H7 (cell line): ENCODE data around the gene ADISSP. TPM values are rescaled to one million over a fixed set of nuclear protein-coding genes. Genes with fewer than 3 reads are reported as not detected.
A peak's percentile ranks its signal among the peaks of the same experiment; 100 is the strongest.

Source experiments
- DNase-seq: peaks from one replicate; pipeline ENCODE4 v3.0.0; 2012
- H3K27me3 ChIP-seq: 2 replicates; pipeline ENCODE4 v1.6.0; 2011; ENCODE audit warnings: mild to moderate bottlenecking, low read length; ENCODE audit not compliant: control insufficient read depth, insufficient read depth
- H3K36me3 ChIP-seq: replicated peaks from 2 replicates; pipeline ENCODE4 v1.5.1; 2011; ENCODE audit warnings: low read length; ENCODE audit not compliant: control insufficient read depth, insufficient read depth
- H3K4me3 ChIP-seq: 2 replicates; pipeline ENCODE4 v1.5.1; 2011; ENCODE audit warnings: low read depth, mild to moderate bottlenecking, control low read depth, low read length, moderate library complexity; ENCODE audit not compliant: insufficient read depth
- total RNA-seq: library from RNA; depleted of rRNA; stranded (reverse); fragments of >200 nt; shearing (Covaris generic); gene quantifications from 2 replicates; pipeline ENCODE4 v1.2.3, GENCODE V29; 2014

Gene ADISSP
- total RNA-seq, 1 experiment from 2014 or later, result 107 TPM

DNA sequence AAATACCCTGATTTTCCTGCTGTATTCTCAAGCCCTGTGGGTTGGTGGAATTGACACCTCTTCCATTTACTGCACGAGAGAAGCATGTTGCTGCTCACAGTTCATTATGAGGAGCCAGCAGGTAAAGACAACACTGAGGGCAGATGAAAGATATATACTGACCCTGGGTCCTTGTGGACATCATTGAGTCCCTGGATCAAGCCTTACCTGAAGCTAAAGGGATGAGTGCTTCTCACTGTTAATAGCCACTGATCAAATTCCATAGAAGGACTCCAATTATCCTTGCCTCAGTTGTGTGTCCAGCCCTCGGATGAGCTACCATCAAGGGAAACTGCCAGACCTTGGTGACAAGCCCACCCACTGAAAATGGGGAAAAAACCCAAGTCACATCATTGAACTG is 47.5 kb downstream of the ADISSP start:
- no peaks in the 10 kb centered on the region for H3K36me3 ChIP-seq
- no peak overlapping the region for H3K4me3 ChIP-seq
- no peak for DNase-seq
- H3K27me3 ChIP-seq, result no peaks in the 10 kb centered on the region

GRCh38 chr20:3719046-3719445 is 48.5 kb downstream of the ADISSP start:
- Histone ChIP-seq H3K27me3 (no peaks in the 10 kb centered on the region), H3K4me3 (no peak overlapping the region), H3K36me3 (no peaks in the 10 kb centered on the region)
- no peak for DNase-seq

DNA sequence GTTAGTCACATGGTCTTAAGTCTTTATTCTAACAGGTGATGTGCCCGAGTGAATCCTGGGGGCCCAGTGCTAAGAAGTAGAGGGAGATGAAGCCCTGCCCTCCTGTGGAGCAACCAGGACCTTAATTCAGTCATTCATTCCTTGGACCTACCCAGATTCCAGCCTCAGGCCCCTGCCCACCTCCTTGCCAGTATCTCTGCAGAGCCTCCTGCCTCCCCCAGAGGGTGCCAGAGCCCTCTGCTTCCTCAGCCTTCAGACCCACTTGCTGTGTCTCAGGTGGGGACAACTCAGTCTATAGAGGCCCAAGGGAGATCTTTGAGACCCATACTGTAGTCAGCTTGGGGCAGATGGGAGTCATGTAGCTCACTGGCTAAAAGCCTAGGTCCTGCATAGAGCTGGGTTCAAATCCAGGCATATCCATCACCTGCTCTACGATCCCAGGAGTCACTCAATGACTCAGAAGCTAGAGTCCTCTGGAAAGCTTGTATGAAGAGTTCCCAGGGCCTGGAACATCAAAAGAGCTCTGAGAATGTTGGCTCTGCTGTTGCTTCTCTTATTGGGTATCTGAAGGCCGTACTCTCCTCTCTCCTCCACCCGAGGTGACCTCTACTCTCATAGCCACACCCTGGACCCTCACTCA is 51.2 kb downstream of the ADISSP start:
- peak; percentile 89 for DNase-seq
- Histone ChIP-seq H3K4me3 (no peak overlapping the region), H3K27me3 (no peaks in the 10 kb centered on the region), H3K36me3 (no peaks in the 10 kb centered on the region)

GRCh38 chr20:3714092-3714491 is 53.5 kb downstream of the ADISSP start:
- Histone ChIP-seq H3K27me3 (no peaks in the 10 kb centered on the region), H3K36me3 (no peaks in the 10 kb centered on the region), H3K4me3 (no peak overlapping the region)
- DNase-seq, result peak; percentile 16

- peak; percentile 44 for DNase-seq
- H3K36me3 ChIP-seq, result no peaks in the 10 kb centered on the region
These were observed 55.2 kb downstream of the ADISSP start, which contains the start of gene SIGLEC1 for GRCh38 chr20:3712279-3712873. Gene SIGLEC1, minus strand, starts transcription at chr20:3712600. Its CDS starts 5,472 bp downstream, at chr20:3707128.

GRCh38 chr20:3711484-3711941 is 56.0 kb downstream of the ADISSP start:
- no peaks in the 10 kb centered on the region for H3K36me3 ChIP-seq
- peak; percentile 17 for DNase-seq
- H3K27me3 ChIP-seq, result no peaks in the 10 kb centered on the region
- no peak overlapping the region for H3K4me3 ChIP-seq

More at GRCh38 chr20:3712279-3712873, 55.2 kb downstream of the ADISSP start, which contains the start of gene SIGLEC1:
- H3K27me3 ChIP-seq, result no peaks in the 10 kb centered on the region
- H3K4me3 ChIP-seq, result no peak within 1 kb of the TSS

DNA sequence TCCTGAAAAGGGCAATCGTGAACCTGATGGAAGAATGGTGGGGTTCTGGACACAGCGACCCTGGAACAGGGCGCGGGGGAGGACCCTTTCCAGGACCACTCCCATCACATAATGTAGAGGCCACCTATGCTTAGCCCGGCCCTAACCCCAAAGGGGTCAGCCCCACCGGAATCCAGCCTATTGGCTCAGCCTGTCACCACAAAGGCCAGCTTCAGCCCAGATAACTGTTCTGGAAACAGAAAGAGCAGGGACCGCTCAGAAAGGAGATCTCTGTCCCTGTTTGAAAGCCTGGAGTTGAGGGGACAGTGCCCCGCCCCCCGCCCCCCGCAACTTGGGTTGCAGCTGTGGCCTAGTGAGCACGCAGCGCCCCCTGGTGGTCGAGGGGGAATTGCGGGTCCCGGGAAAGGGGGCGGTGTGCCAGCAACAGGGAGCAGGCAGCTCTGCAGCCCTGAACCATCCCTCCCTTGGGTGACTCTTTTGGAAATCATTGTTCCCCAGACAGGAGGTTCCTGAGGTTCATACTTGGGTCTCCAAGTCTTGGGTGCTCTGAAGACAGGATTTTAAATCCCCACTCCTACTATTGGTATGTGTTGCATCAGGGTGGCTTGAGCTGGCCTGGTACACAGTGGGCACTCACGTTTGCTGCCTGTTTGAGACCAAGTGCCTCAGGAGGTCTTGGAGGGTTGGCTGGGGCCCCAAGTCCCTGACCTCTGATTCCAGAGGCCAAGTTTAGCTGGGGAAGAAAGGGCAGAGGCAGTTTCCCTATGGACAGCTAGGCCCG is 56.7 kb downstream of the ADISSP start:
- H3K27me3 ChIP-seq, result no peaks in the 10 kb centered on the region
- no peak overlapping the region for H3K4me3 ChIP-seq
- H3K36me3 ChIP-seq, result no peaks in the 10 kb centered on the region
- DNase-seq, result peak; percentile 98

DNA sequence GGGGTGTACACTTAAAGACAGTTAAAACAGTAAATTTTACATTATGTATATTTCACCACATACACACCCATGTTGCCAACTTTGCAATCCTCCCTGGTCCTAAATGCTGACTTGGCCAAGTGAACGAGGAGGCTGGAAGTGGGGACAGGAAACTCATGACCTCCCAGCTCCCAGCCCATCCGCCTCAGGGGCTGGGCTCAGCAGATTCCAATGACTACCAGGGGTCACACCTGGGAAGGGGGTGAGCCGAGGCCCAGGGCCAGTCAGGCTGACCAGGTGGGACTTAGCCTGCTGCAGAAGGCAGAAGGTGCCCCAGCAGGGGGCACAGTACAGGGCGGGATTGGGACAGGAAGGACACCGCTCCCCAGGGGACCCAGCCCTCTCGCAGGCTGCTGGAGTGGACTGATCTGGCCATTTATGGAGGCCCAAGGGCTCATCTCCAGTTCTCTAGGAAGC is 57.5 kb downstream of the ADISSP start:
- Histone ChIP-seq H3K4me3 (no peak overlapping the region), H3K27me3 (no peaks in the 10 kb centered on the region), H3K36me3 (no peaks in the 10 kb centered on the region)
- DNase-seq, result peak; percentile 64

GRCh38 chr20:3707508-3707899 is 60.0 kb downstream of the ADISSP start:
- no peaks in the 10 kb centered on the region for H3K36me3 ChIP-seq
- DNase-seq, result peak; percentile 7
- H3K4me3 ChIP-seq, result no peak overlapping the region
- no peaks in the 10 kb centered on the region for H3K27me3 ChIP-seq

GRCh38 chr20:3706774-3707507 is 60.6 kb downstream of the ADISSP start:
- DNase-seq, result peak; percentile 36

DNA sequence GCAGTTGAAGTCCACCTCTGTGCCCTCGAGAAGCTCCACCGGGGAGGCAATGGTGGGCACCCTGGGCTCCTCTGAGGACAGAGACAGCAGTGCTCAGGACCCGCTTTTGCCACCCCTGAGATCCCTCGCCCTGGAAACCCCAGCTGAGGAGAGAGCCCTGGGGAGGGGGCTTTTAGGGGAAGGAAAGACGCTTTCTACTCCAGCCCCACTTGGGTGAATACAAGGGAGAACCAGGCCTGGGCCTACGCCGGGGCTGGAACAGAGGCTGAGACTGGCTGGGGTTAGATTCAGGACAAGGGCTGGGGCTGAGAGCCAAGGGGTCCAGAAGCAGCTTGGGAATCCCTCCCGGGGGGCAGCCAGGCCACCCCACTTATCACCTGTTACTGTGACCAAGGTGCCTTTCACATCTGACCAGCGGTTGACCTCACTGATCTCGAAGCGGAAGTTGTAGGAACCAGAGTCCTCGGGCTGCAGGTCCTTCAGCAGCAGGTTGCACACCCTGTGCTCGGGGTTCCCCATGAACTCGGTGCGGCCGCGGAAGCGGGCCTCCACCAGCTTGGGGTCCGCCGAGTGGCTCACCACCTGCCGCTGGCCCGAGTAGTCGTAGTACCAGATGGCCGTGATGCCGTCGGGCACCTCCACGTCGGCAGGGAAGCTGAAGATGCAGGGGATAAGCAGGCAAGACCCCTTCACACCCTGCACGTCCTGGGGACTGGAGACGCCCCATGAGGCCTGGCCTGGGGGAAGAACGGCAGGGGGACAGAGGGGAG is 61.4 kb downstream of the ADISSP start:
- DNase-seq, result peak; percentile 40
- H3K27me3 ChIP-seq, result no peaks in the 10 kb centered on the region
- H3K4me3 ChIP-seq, result no peak overlapping the region
- no peaks in the 10 kb centered on the region for H3K36me3 ChIP-seq

More at GRCh38 chr20:3706774-3707507, 60.6 kb downstream of the ADISSP start:
- Histone ChIP-seq H3K4me3 (no peak overlapping the region), H3K27me3 (no peaks in the 10 kb centered on the region), H3K36me3 (no peaks in the 10 kb centered on the region)

DNA sequence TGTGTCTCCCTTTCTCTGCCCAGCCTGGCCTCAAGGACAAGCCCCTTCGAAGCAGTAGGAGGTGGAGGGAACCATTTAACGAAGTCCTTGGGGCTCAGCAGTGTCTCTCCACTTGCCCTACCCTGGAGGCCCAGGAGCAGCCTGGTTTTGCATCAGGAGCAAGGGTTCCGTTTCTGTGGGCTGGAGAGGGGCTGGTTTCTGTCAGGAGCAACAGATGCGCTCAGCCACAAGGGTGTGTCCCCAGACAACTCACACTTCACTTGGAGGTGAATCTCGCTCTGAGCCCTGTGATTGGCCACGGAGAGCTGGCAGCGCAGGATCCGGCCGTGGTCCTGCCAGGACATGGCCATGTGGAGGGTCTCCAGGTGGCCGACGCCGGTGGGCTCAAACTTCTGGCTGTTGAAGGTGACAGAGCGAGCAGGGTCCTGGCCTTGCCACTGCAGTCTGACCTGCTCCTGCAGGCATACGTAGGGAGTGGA is 62.0 kb downstream of the ADISSP start:
- no peaks in the 10 kb centered on the region for H3K27me3 ChIP-seq
- no peaks in the 10 kb centered on the region for H3K36me3 ChIP-seq
- H3K4me3 ChIP-seq, result no peak overlapping the region
- DNase-seq, result no peak

- DNase-seq, result no peak
These were observed 63.5 kb downstream of the ADISSP start for GRCh38 chr20:3704087-3704486.

More at GRCh38 chr20:3704087-3704486, 63.5 kb downstream of the ADISSP start:
- H3K27me3 ChIP-seq, result no peaks in the 10 kb centered on the region
- H3K4me3 ChIP-seq, result no peak overlapping the region
- no peaks in the 10 kb centered on the region for H3K36me3 ChIP-seq
